Keratinocyte (primary cell): ENCODE data around the gene PMEPA1. TPM values are rescaled to one million over a fixed set of nuclear protein-coding genes. Genes with fewer than 3 reads are reported as not detected.

Experiments used
- DNase-seq: peaks from one replicate; pipeline ENCODE4 v3.0.0-alpha.2; 2011; ENCODE audit warnings: low read depth, missing footprints, low spot score
- FAIRE-seq: peaks from 2 replicates; lab custom pipeline; 2011; peaks lifted over from hg19 to GRCh38; lab: Jason Lieb, UNC
- H2AFZ ChIP-seq: 2 replicates; pipeline ENCODE4 v1.6.0; 2012; ENCODE audit warnings: low read length, control low read depth, inconsistent platforms; ENCODE audit not compliant: control insufficient read depth
- H3K27ac ChIP-seq: 2 replicates; pipeline ENCODE4 v1.5.1; 2011; ENCODE audit warnings: low read length; ENCODE audit not compliant: control insufficient read depth, insufficient read depth
- H3K27me3 ChIP-seq: 3 replicates; pipeline ENCODE4 v1.6.0; 2011; ENCODE audit warnings: low read length; ENCODE audit not compliant: control insufficient read depth, insufficient read depth; ENCODE audit errors: extremely low read depth
- H3K36me3 ChIP-seq, 2 experiments: 2 replicates in 1 of 2; 3 replicates in 1 of 2; pipeline ENCODE4 v1.5.1; 2011; ENCODE audit warnings: low read length in 2 of 2, mild to moderate bottlenecking in 1 of 2; ENCODE audit not compliant: control insufficient read depth in 2 of 2, insufficient read depth in 2 of 2; ENCODE audit errors: extremely low read depth in 1 of 2
- H3K4me1 ChIP-seq: 3 replicates; pipeline ENCODE4 v1.5.1; 2011; ENCODE audit warnings: low read length; ENCODE audit not compliant: control insufficient read depth, insufficient read depth; ENCODE audit errors: extremely low read depth
- H3K4me2 ChIP-seq: 3 replicates; pipeline ENCODE4 v1.6.0; 2011; ENCODE audit warnings: low read depth, low read length; ENCODE audit not compliant: control insufficient read depth, insufficient read depth; ENCODE audit errors: extremely low read depth
- H3K4me3 ChIP-seq, 3 experiments: fragments of 200-600 bp in 1 of 3; sonication (generic) in 1 of 3; 2 replicates in 2 of 3; 3 replicates in 1 of 3; pipeline ENCODE4 v1.5.1; 2011 to 2016; ENCODE audit warnings: low read length in 3 of 3, mild to moderate bottlenecking in 3 of 3, control low read depth in 2 of 3, inconsistent platforms in 1 of 3, low read depth in 1 of 3, mixed read lengths in 1 of 3, mixed run types in 1 of 3, moderate library complexity in 1 of 3; ENCODE audit not compliant: control insufficient read depth in 2 of 3, insufficient read depth in 2 of 3; ENCODE audit errors: extremely low read depth in 1 of 3
- H3K79me2 ChIP-seq: 2 replicates; pipeline ENCODE4 v1.6.0; 2012; ENCODE audit warnings: low read length; ENCODE audit not compliant: control insufficient read depth, insufficient read depth
- H3K9ac ChIP-seq: 3 replicates; pipeline ENCODE4 v1.6.0; 2011; ENCODE audit warnings: low read length; ENCODE audit not compliant: control insufficient read depth, insufficient read depth; ENCODE audit errors: extremely low read depth
- H3K9me1 ChIP-seq: 3 replicates; pipeline ENCODE4 v1.6.0; 2011; ENCODE audit warnings: low read length; ENCODE audit not compliant: control insufficient read depth, insufficient read depth; ENCODE audit errors: extremely low read depth
- H3K9me3 ChIP-seq: 2 replicates; pipeline ENCODE4 v1.5.1; 2012; ENCODE audit warnings: low read depth, low read length; ENCODE audit not compliant: control insufficient read depth
- H4K20me1 ChIP-seq: 3 replicates; pipeline ENCODE4 v1.6.0; 2011; ENCODE audit warnings: low read length; ENCODE audit not compliant: control insufficient read depth, insufficient read depth; ENCODE audit errors: extremely low read depth
- CTCF ChIP-seq, 3 experiments: IDR thresholded peaks in 1 of 3; conservative IDR thresholded peaks in 1 of 3; optimal IDR thresholded peaks in 1 of 3; 2 replicates in 2 of 3; 3 replicates in 1 of 3; pipeline versions ENCODE3 to v1.5.1; 2011; ENCODE audit warnings: low read length in 3 of 3, mild to moderate bottlenecking in 3 of 3, moderate library complexity in 2 of 3, control low read depth in 1 of 3, inconsistent platforms in 1 of 3; ENCODE audit not compliant: insufficient read depth in 2 of 3; ENCODE audit errors: extremely low read depth in 1 of 3
- EZH2 ChIP-seq: IDR thresholded peaks from one replicate; pipeline ENCODE4 v1.6.1; 2012; ENCODE audit warnings: inconsistent platforms, mild to moderate bottlenecking, low read length, moderate library complexity
- dilution Hi-C: fragments of 300-500 bp; cut with MboI; formaldehyde crosslinking; loops from one replicate; pipeline ENCODE4 v1.7.0; 2020; ENCODE audit warnings: low sequenced_read_pairs; ENCODE audit not compliant: extremely low pct_ligation_motif_present
- polyA plus RNA-seq, 5 experiments: library from polyadenylated mRNA; depleted of rRNA in 3 of 5; stranded (reverse) in 3 of 5; stranded (forward) in 1 of 5; unstranded in 1 of 5; fragments of >200 nt; gene quantifications; 1 replicate in 1 of 5; 2 replicates in 3 of 5; 3 replicates in 1 of 5; pipeline versions ENCODE4 v1.2.1 to v1.2.3, GENCODE V29; 2011 to 2012; ENCODE audit warnings: missing spikeins in 2 of 5, low read depth in 1 of 5, low replicate concordance in 1 of 5

The PMEPA1 gene
- polyA plus RNA-seq, 1 donor (not counting 4 experiments of a cell fraction or from before 2014, with no cell fraction given), result 29.0 TPM

- dilution Hi-C loops, result no loop called here
- H2AFZ ChIP-seq, result no peak overlapping the region
Observed at GRCh38 chr20:57708694-57709673, 831 bp downstream of the PMEPA1 start.

DNA sequence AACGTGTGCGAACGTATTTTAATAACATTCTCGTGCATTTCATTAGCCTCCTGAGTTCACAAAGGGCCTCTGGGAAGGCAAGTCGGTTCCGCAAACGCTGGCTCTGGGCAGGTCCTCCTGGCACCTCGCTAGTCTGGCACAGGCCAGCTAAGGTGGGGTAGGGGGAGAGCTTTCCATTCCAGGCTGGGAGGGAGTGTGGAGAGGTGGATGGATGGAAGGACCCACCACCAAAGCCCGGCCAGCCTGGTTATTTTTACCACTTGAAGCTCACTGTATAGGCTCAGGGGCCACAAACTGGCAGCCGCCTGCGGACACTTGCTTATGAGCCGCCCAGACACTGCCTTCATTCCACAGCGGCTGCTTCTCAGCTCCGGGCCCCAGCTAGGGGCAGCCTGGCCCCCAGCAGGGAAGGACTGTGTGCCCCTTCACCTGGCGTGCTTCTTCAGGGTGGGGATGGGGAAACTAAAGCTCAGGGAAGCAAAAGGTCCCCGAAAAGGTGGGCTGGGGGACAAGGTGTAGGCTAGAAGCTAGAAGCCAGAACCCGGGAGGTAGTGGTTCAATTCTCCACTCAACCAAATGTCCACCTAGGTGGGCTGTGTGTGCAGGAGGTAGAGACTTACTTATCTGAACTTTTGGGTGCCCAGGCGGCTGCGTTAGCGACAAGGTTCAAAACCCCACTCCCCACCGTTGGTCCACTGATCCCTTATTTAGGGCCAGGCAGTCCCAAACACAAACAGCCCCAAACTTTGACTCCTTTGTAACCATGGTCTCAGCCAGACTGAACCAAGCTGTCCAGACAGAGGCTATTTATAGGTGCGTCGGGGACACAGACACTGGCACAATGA, 1.7 kb downstream of the PMEPA1 start:
- Histone ChIP-seq H3K36me3 (peaks cover 5 to 35% of the 10 kb centered on the region in 2 experiments), H3K4me2 (peak overlapping the region; percentile 80), H3K4me3 (peak overlapping the region; percentile 83 to 93 (median 91)), H4K20me1 (peaks cover 40% of the 10 kb centered on the region), H3K4me1 (peaks cover 52% of the 10 kb centered on the region), H3K9ac (peak overlapping the region; percentile 97), H3K79me2 (peaks cover 66% of the 10 kb centered on the region), H2AFZ (no peak overlapping the region), H3K27ac (peak overlapping the region; percentile 83), H3K9me3 (no peaks in the 10 kb centered on the region), H3K27me3 (no peaks in the 10 kb centered on the region), H3K9me1 (peaks cover 11% of the 10 kb centered on the region)
- FAIRE-seq (peak; percentile 73), DNase-seq (no peak)
- dilution Hi-C loops, result no loop called here
- no peak for TF ChIP-seq EZH2
- TF ChIP-seq CTCF (optimal IDR thresholded peaks at IDR 0.05 in 1 of 3, IDR thresholded peaks at IDR 0.05 in 1 of 3, conservative IDR thresholded peaks at IDR 0.05 in 1 of 3; ENCODE audit: extremely low read depth in 1 of 3, insufficient read depth in 2 of 3, low read length in 3 of 3), result no peak

More at GRCh38 chr20:57708694-57709673, 831 bp downstream of the PMEPA1 start:
- DNase-seq (no peak), FAIRE-seq (no peak)
- H3K4me1 ChIP-seq, result peaks cover 56% of the 10 kb centered on the region
- peaks cover 5 to 29% of the 10 kb centered on the region in 2 experiments for H3K36me3 ChIP-seq
- no peaks in the 10 kb centered on the region for H3K9me3 ChIP-seq
- peak overlapping the region; percentile 80 for H3K4me2 ChIP-seq
- H3K79me2 ChIP-seq, result peaks cover 57% of the 10 kb centered on the region
- H3K4me3 ChIP-seq, result peak overlapping the region; percentile 83 to 93 (median 91)
- peaks cover 33% of the 10 kb centered on the region for H4K20me1 ChIP-seq
- TF ChIP-seq CTCF (optimal IDR thresholded peaks at IDR 0.05 in 1 of 3, IDR thresholded peaks at IDR 0.05 in 1 of 3, conservative IDR thresholded peaks at IDR 0.05 in 1 of 3; ENCODE audit: extremely low read depth in 1 of 3, insufficient read depth in 2 of 3, low read length in 3 of 3), result no peak
- TF ChIP-seq EZH2, result no peak
- peak overlapping the region; percentile 97 for H3K9ac ChIP-seq
- peaks cover 6% of the 10 kb centered on the region for H3K9me1 ChIP-seq
- peak overlapping the region; percentile 83 for H3K27ac ChIP-seq
- H3K27me3 ChIP-seq, result no peaks in the 10 kb centered on the region
